HEK293 (cell line): ENCODE measurements around the gene TLCD3B.

Source experiments
- CTCF ChIA-PET: fragments of 350-600 bp; formaldehyde crosslinking; extraction: SDS; loops from one replicate; lab custom pipeline; 2021; ENCODE audit warnings: antibody characterized with exemption; lab: Yijun Ruan, JAX
- POLR2A ChIA-PET: fragments of 300-600 bp; formaldehyde crosslinking; extraction: SDS; loops from one replicate; lab custom pipeline; 2020; ENCODE audit warnings: antibody characterized with exemption, inconsistent platforms; lab: Yijun Ruan, JAX
- H3K27ac ChIP-seq: fragments of 200-500 bp; sonication (Bioruptor generic); 2 replicates; pipeline ENCODE4 v1.5.1; 2014; ENCODE audit warnings: low read depth, low read length, control low read depth, inconsistent platforms; ENCODE audit errors: extremely low read depth
- H3K36me3 ChIP-seq, 2 experiments: fragments of 200-500 bp in 1 of 2; sonication (Bioruptor generic) in 1 of 2; 1 replicate in 1 of 2; 2 replicates in 1 of 2; pipeline ENCODE4 v1.5.1; 2014 to 2017; ENCODE audit warnings: inconsistent platforms in 2 of 2, low read length in 2 of 2; ENCODE audit not compliant: control insufficient read depth in 2 of 2, insufficient read depth in 1 of 2
- H3K4me1 ChIP-seq: fragments of 200-500 bp; sonication (Bioruptor generic); 2 replicates; pipeline ENCODE4 v1.5.1; 2014; ENCODE audit warnings: mild to moderate bottlenecking, low read length, inconsistent platforms; ENCODE audit not compliant: control insufficient read depth, insufficient read depth
- H3K4me3 ChIP-seq: 2 replicates; pipeline ENCODE4 v1.5.1; 2011; ENCODE audit warnings: low read depth, mild to moderate bottlenecking, control low read depth, low read length, moderate library complexity
- H3K9me3 ChIP-seq: fragments of 200-500 bp; sonication (Bioruptor generic); 2 replicates; pipeline ENCODE4 v1.5.1; 2014; ENCODE audit warnings: low read depth, low read length, inconsistent platforms; ENCODE audit not compliant: control insufficient read depth, insufficient read depth
- CTCF ChIP-seq: fragments of 450-650 bp; formaldehyde crosslinking; IDR thresholded peaks from 2 replicates; pipeline ENCODE4 v1.5.1; 2016; ENCODE audit warnings: missing biosample characterization, missing genetic modification characterization
- GLI2 ChIP-seq: fragments of 450-650 bp; formaldehyde crosslinking; IDR thresholded peaks from 2 replicates; pipeline ENCODE4; 2017; ENCODE audit warnings: missing biosample characterization, missing genetic modification characterization, low read depth, borderline replicate concordance
- HOXC10 ChIP-seq: sonication (generic); formaldehyde crosslinking; IDR thresholded peaks from 2 replicates; pipeline ENCODE4 v1.8.1; 2023; ENCODE audit warnings: mild to moderate bottlenecking, missing genetic modification reagents
- KLF16 ChIP-seq: fragments of 450-650 bp; formaldehyde crosslinking; IDR thresholded peaks from 2 replicates; pipeline ENCODE4 v1.5.1; 2017; ENCODE audit warnings: missing biosample characterization, missing genetic modification characterization
- MEIS1 ChIP-seq: sonication (generic); formaldehyde crosslinking; IDR thresholded peaks from 2 replicates; pipeline ENCODE4 v1.8.1; 2022; ENCODE audit warnings: missing genetic modification reagents, mild to moderate bottlenecking, borderline replicate concordance
- OSR2 ChIP-seq: fragments of 450-650 bp; formaldehyde crosslinking; IDR thresholded peaks from 2 replicates; pipeline ENCODE4 v1.5.1; 2016; ENCODE audit warnings: missing biosample characterization, missing genetic modification characterization
- PATZ1 ChIP-seq: fragments of 450-650 bp; formaldehyde crosslinking; IDR thresholded peaks from 2 replicates; pipeline ENCODE4 v1.5.1; 2016; ENCODE audit warnings: missing biosample characterization, missing genetic modification characterization
- WT1 ChIP-seq: fragments of 450-650 bp; formaldehyde crosslinking; IDR thresholded peaks from 2 replicates; pipeline ENCODE4 v1.5.1; 2016; ENCODE audit warnings: missing biosample characterization, missing genetic modification characterization
- ZBTB17 ChIP-seq: fragments of 450-650 bp; formaldehyde crosslinking; IDR thresholded peaks from 2 replicates; pipeline ENCODE4 v1.5.1; 2016; ENCODE audit warnings: missing biosample characterization, missing genetic modification characterization
- ZNF10 ChIP-seq: fragments of 450-650 bp; formaldehyde crosslinking; IDR thresholded peaks from 2 replicates; pipeline ENCODE4 v1.5.1; 2017; ENCODE audit warnings: missing biosample characterization, missing genetic modification characterization
- ZNF146 ChIP-seq: fragments of 450-650 bp; formaldehyde crosslinking; IDR thresholded peaks from 2 replicates; pipeline ENCODE4 v1.5.1; 2016; ENCODE audit warnings: missing biosample characterization, missing genetic modification characterization
- ZNF280C ChIP-seq: fragments of 450-650 bp; formaldehyde crosslinking; IDR thresholded peaks from 2 replicates; pipeline ENCODE4 v1.5.1; 2016; ENCODE audit warnings: missing biosample characterization, missing genetic modification characterization
- ZNF341 ChIP-seq: fragments of 450-650 bp; formaldehyde crosslinking; IDR thresholded peaks from 2 replicates; pipeline ENCODE4; 2016; ENCODE audit warnings: low read depth, missing biosample characterization, missing genetic modification characterization
- ZNF366 ChIP-seq: fragments of 450-650 bp; formaldehyde crosslinking; conservative IDR thresholded peaks from 2 replicates; pipeline ENCODE4 v1.5.1; 2016; ENCODE audit warnings: missing biosample characterization, missing genetic modification characterization
- ZNF394 ChIP-seq: fragments of 450-650 bp; formaldehyde crosslinking; IDR thresholded peaks from 2 replicates; pipeline ENCODE4 v1.5.1; 2016; ENCODE audit warnings: missing biosample characterization, missing genetic modification characterization, mild to moderate bottlenecking, moderate library complexity, borderline replicate concordance
- ZNF624 ChIP-seq: fragments of 450-650 bp; formaldehyde crosslinking; IDR thresholded peaks from 2 replicates; pipeline ENCODE4 v1.5.1; 2017; ENCODE audit warnings: missing biosample characterization, missing genetic modification characterization
- ZNF785 ChIP-seq: fragments of 450-650 bp; formaldehyde crosslinking; IDR thresholded peaks from 2 replicates; pipeline ENCODE4 v1.5.1; 2016; ENCODE audit warnings: missing biosample characterization, missing genetic modification characterization
- ZNF837 ChIP-seq: fragments of 450-650 bp; formaldehyde crosslinking; IDR thresholded peaks from 2 replicates; pipeline ENCODE4 v1.5.1; 2016; ENCODE audit warnings: missing biosample characterization, missing genetic modification characterization
- ZNF843 ChIP-seq: fragments of 450-650 bp; formaldehyde crosslinking; IDR thresholded peaks from 2 replicates; pipeline ENCODE4 v1.5.1; 2016; ENCODE audit warnings: missing biosample characterization, missing genetic modification characterization
- ZSCAN16 ChIP-seq: fragments of 450-650 bp; formaldehyde crosslinking; IDR thresholded peaks from 2 replicates; pipeline ENCODE4 v1.5.1; 2016; ENCODE audit warnings: missing biosample characterization, missing genetic modification characterization

TLCD3B gene

GRCh38 chr16:30030841-30031413 lies at the start of gene TLCD3B:
Gene TLCD3B, minus strand, starts transcription at chr16:30031271. Its CDS starts 744 bp downstream, at chr16:30030527.
- CTCF ChIA-PET: interaction anchor here (0.6 to 2.3 kb wide), 22 partner anchors 8 to 955 kb away, joined by 3 to 34 read pairs (median 5); partner anchors contain the start of genes ALDOA, C16orf92, HSD3B7 and KCTD13

GRCh38 chr16:30079480-30079879 lies 48.4 kb upstream of the TLCD3B start:
- peaks cover 4% of the 10 kb centered on the region; the same call in 1 of the 2 replicates for H3K4me1 ChIP-seq
- CTCF ChIA-PET: interaction anchor here (0.7 to 2.7 kb wide), 2 partner anchors 12 to 32 kb away, joined by 3 to 12 read pairs; partner anchors contain the start of gene TBX6
- no peak overlapping the region for H3K4me3 ChIP-seq
- H3K9me3 ChIP-seq: no peaks in the 10 kb centered on the region
- TF ChIP-seq ZNF785 (tag by site-specific recombination) (no peak), ZNF10 (0 out of 2 replicates have a peak, but pooled peaks have one; percentile 33), MEIS1 (CRISPR knock-in tag) (no peak)
- no peak overlapping the region for H3K27ac ChIP-seq
- POLR2A ChIA-PET: interaction anchor here (0.9 to 6.9 kb wide), 3 partner anchors 10 to 14 kb away, joined by 3 to 70 read pairs (median 4); partner anchors contain the start of genes ALDOA and TBX6
- H3K36me3 ChIP-seq: peaks cover 29 to 76% of the 10 kb centered on the region in 2 experiments; a peak in 2 of 3 replicates

More at GRCh38 chr16:30030841-30031413, at the start of gene TLCD3B:
- TF ChIP-seq CTCF: no peak
- no peak for TF ChIP-seq ZNF843 (tag by site-specific recombination)
- no peak for TF ChIP-seq ZNF146 (tag by site-specific recombination)
- no peak for TF ChIP-seq ZNF837
- no peak for TF ChIP-seq ZNF366
- TF ChIP-seq ZBTB17 (tag by site-specific recombination): no peak
- TF ChIP-seq GLI2 (tag by site-specific recombination): no peak
- TF ChIP-seq ZNF341 (tag by site-specific recombination): peak; percentile 65
- peak; percentile 43; the same call in 1 of the 2 replicates for TF ChIP-seq PATZ1 (tag by site-specific recombination)
- TF ChIP-seq ZNF624: no peak
- TF ChIP-seq, all 188 proteins: peak for 2
- no peaks in the 10 kb centered on the region for H3K36me3 ChIP-seq
- POLR2A ChIA-PET: interaction anchor here (1.3 to 1.5 kb wide), 2 partner anchors 57 to 241 kb away, joined by 5 to 8 read pairs; partner anchors contain the start of genes KIF22 and TAOK2
- no peak within 1 kb of the TSS for H3K27ac ChIP-seq
- H3K4me1 ChIP-seq: no peaks in the 10 kb centered on the region
- H3K9me3 ChIP-seq: no peaks in the 10 kb centered on the region
- H3K4me3 ChIP-seq: peak within 1 kb of the TSS; percentile 9; the same call in 1 of the 2 replicates

GRCh38 chr16:30078744-30079143 lies 47.7 kb upstream of the TLCD3B start:
- CTCF ChIA-PET: interaction anchor here (2.7 kb wide), 1 partner anchor 13 kb away, joined by 12 read pairs; the partner anchor contains the start of gene TBX6
- Histone ChIP-seq H3K4me1 (peaks cover 4% of the 10 kb centered on the region; the same call in 1 of the 2 replicates), H3K4me3 (no peak overlapping the region), H3K36me3 (peaks cover 29 to 69% of the 10 kb centered on the region in 2 experiments; a peak in 2 of 3 replicates), H3K9me3 (no peaks in the 10 kb centered on the region), H3K27ac (no peak overlapping the region)
- POLR2A ChIA-PET: interaction anchor here (0.9 to 6.9 kb wide), 3 partner anchors 11 to 13 kb away, joined by 3 to 70 read pairs (median 4); partner anchors contain the start of genes ALDOA and TBX6
- TF ChIP-seq HOXC10 (no peak), WT1 (tag by site-specific recombination) (no peak), KLF16 (tag by site-specific recombination) (no peak), OSR2 (tag by site-specific recombination) (no peak), ZNF280C (tag by site-specific recombination) (no peak), ZSCAN16 (no peak), ZNF394 (tag by site-specific recombination) (no peak)
